Measurements from ENCODE around the gene FN3K. TPM values are rescaled to one million over a fixed set of nuclear protein-coding genes. Genes with fewer than 3 reads are reported as not detected.

Gene FN3K
- total and polyA plus RNA-seq, 2 of the 13 experiments (the other 11 are each of a cell fraction or from before 2014, with no cell fraction given): 3.5 to 12.2 TPM

- peak; percentile 95 for TF ChIP-seq NCOA2 (CRISPR knock-in tag; IDR thresholded peaks at IDR 0.05)
- peak; percentile 86; the same call in 1 of the 2 replicates for TF ChIP-seq ZNF333 (CRISPR knock-in tag; IDR thresholded peaks at IDR 0.05; ENCODE audit: borderline replicate concordance)
- peak; percentile 94; the same call in 1 of the 2 replicates for TF ChIP-seq ETS1 (CRISPR knock-in tag; IDR thresholded peaks at IDR 0.05)
- no peak for TF ChIP-seq SIX1 (CRISPR knock-in tag; IDR thresholded peaks at IDR 0.05; ENCODE audit: borderline replicate concordance)
- TF ChIP-seq GFI1 (CRISPR knock-in tag; IDR thresholded peaks at IDR 0.05; ENCODE audit: borderline replicate concordance): peak; percentile 92
- peak; percentile 98 for TF ChIP-seq ZBTB8A (CRISPR knock-in tag; IDR thresholded peaks at IDR 0.05; ENCODE audit: borderline replicate concordance, low read depth)
- TF ChIP-seq SNRNP70 (IDR thresholded peaks at IDR 0.05; ENCODE audit: low read depth, low read length): no peak
- TF ChIP-seq REL (CRISPR knock-in tag; conservative IDR thresholded peaks at IDR 0.05): peak; percentile 96
- peak; percentile 90; the same call in 1 of the 2 replicates for TF ChIP-seq ZSCAN12 (CRISPR knock-in tag; IDR thresholded peaks at IDR 0.05)
- peak; percentile 99 for TF ChIP-seq FOXK1 (CRISPR knock-in tag; IDR thresholded peaks at IDR 0.05; ENCODE audit: borderline replicate concordance, low read depth)
- TF ChIP-seq U2AF1 (optimal IDR thresholded peaks at IDR 0.05; ENCODE audit: low read depth, low read length): no peak
- TF ChIP-seq ZNF446 (CRISPR knock-in tag; IDR thresholded peaks at IDR 0.05): peak; percentile 96
- peak; percentile 89 for TF ChIP-seq TEAD3 (CRISPR knock-in tag; optimal IDR thresholded peaks at IDR 0.05; ENCODE audit: borderline replicate concordance)
- no peak for TF ChIP-seq HDAC6 (IDR thresholded peaks at IDR 0.05; ENCODE audit: low read depth, low read length)
- peak; percentile 90 for TF ChIP-seq FOXP4 (CRISPR knock-in tag; IDR thresholded peaks at IDR 0.05)
- TF ChIP-seq GZF1 (CRISPR knock-in tag; IDR thresholded peaks at IDR 0.05): peak; percentile 94
- peak; percentile 83; the same call in 1 of the 2 replicates for TF ChIP-seq MAF1 (CRISPR knock-in tag; IDR thresholded peaks at IDR 0.05; ENCODE audit: borderline replicate concordance)
- TF ChIP-seq CREBL2 (CRISPR knock-in tag; IDR thresholded peaks at IDR 0.05; ENCODE audit: borderline replicate concordance): peak; percentile 81; the same call in 1 of the 2 replicates
- peak; percentile 93; the same call in 1 of the 2 replicates for TF ChIP-seq TERF1 (CRISPR knock-in tag; IDR thresholded peaks at IDR 0.05)
- TF ChIP-seq E2F1 (CRISPR knock-in tag; IDR thresholded peaks at IDR 0.05): peak; percentile 71; the same call in 1 of the 2 replicates
- TF ChIP-seq ZNF7 (CRISPR knock-in tag; IDR thresholded peaks at IDR 0.05): peak; percentile 58; the same call in 1 of the 2 replicates
- peak; percentile 99 for TF ChIP-seq ZNF337 (CRISPR knock-in tag; IDR thresholded peaks at IDR 0.05; ENCODE audit: borderline replicate concordance, low read depth)
- TF ChIP-seq GABPB1 (CRISPR knock-in tag; IDR thresholded peaks at IDR 0.05): peak; percentile 88
These were observed 2.8 kb downstream of the FN3K start (continued) for GRCh38 chr17:82737967-82738877.
